ENCODE measurements around the gene TSR3. TPM values are rescaled to one million over a fixed set of nuclear protein-coding genes. Genes with fewer than 3 reads are reported as not detected.

TSR3 gene
- total and polyA plus RNA-seq, 2 of the 13 experiments (the other 11 are each of a cell fraction or from before 2014, with no cell fraction given): 24.2 to 51.0 TPM

DNA sequence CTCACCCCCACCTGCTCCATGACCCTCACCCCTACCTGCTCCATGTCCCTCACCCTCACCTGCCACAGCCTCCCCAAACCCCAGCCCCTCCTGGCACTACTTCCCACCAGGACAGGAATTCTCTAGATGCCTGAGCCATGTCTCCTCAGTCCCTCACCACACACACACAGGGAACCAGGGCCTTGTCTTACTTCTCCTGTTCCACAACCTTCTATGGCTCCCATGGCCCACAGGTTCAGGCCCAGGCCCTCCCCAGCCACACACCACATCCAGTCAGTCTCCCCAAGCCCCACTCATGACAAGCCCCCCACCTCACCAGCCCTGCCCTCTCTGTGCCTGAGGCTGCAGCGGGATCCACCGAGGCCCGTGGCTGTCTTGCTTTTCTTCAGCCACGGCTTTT is 45.3 kb downstream of the TSR3 start:
- Histone ChIP-seq H3K9ac (ENCODE audit: insufficient read depth, low read depth, low read length) (no peak overlapping the region), H3K27me3 (ENCODE audit: control insufficient read depth in 1 of 2, insufficient read depth in 2 of 2, low read length in 2 of 2) (no peaks in the 10 kb centered on the region; a peak in 1 of 5 replicates), H3K9me3 (ENCODE audit: low read length) (no peaks in the 10 kb centered on the region), H3K27ac (ENCODE audit: extremely low read length, insufficient read depth, low read length) (no peak overlapping the region), H3K4me3 (replicated peaks in 1 of 3; ENCODE audit: insufficient read depth in 1 of 3, low read depth in 2 of 3, low read length in 3 of 3) (no peak overlapping the region), H3K79me2 (ENCODE audit: insufficient read depth, low read length) (peaks cover 15% of the 10 kb centered on the region), H3K36me3 (replicated peaks in 1 of 2; ENCODE audit: control insufficient read depth in 1 of 2, insufficient read depth in 2 of 2, low read length in 2 of 2) (no peaks in the 10 kb centered on the region), H3K4me2 (ENCODE audit: low read depth, low read length) (no peak overlapping the region), H4K20me1 (ENCODE audit: insufficient read depth, low read length) (peaks cover 14% of the 10 kb centered on the region), H2AFZ (ENCODE audit: low read length) (no peak overlapping the region), H3K4me1 (ENCODE audit: insufficient read depth, low read length) (peaks cover 54% of the 10 kb centered on the region)
- CTCF ChIA-PET (ENCODE audit: low intra/inter-chr PET ratio, low total read pairs): no interaction called here
- in situ Hi-C loops (cut with HindIII; ENCODE audit: extremely low pct_ligation_motif_present, low pct_unique_long_range_greater_than_20kb): no loop called here
- POLR2A ChIA-PET: interaction anchor here (0.6 to 1.6 kb wide), 2 partner anchors 15 to 635 kb away, joined by 3 read pairs; no protein-coding TSS in a partner anchor
- 35% methylated on average over 4 of the region's 4 CpGs for WGBS (ENCODE audit: low lambda C conversion rate)
- intact Hi-C loops (cut with micrococcal nuclease; ENCODE audit: unreplicated experiment): no loop called here
- TF ChIP-seq CHD4 (IDR thresholded peaks at IDR 0.05; ENCODE audit: borderline replicate concordance, low read length) (no peak), FIP1L1 (IDR thresholded peaks at IDR 0.05; ENCODE audit: borderline replicate concordance, insufficient read depth, low read depth, low read length) (no peak), FOSL2 (CRISPR knock-in tag; IDR thresholded peaks at IDR 0.05) (no peak), MBD4 (IDR thresholded peaks at IDR 0.05; ENCODE audit: borderline replicate concordance, low read length) (no peak), ZNF703 (CRISPR knock-in tag; IDR thresholded peaks at IDR 0.05; ENCODE audit: borderline replicate concordance) (no peak), TGIF2 (CRISPR knock-in tag; IDR thresholded peaks at IDR 0.05) (no peak), MZF1 (CRISPR knock-in tag; IDR thresholded peaks at IDR 0.05; ENCODE audit: borderline replicate concordance) (no peak), ZIK1 (CRISPR knock-in tag; IDR thresholded peaks at IDR 0.05; ENCODE audit: borderline replicate concordance, low read depth) (no peak), ZNF75D (CRISPR knock-in tag; IDR thresholded peaks at IDR 0.05; ENCODE audit: borderline replicate concordance) (no peak), CENPT (CRISPR knock-in tag; IDR thresholded peaks at IDR 0.05; ENCODE audit: low read depth) (no peak), ZSCAN29 (CRISPR knock-in tag; conservative IDR thresholded peaks at IDR 0.05) (no peak)
- TF ChIP-seq, protein P1, sequence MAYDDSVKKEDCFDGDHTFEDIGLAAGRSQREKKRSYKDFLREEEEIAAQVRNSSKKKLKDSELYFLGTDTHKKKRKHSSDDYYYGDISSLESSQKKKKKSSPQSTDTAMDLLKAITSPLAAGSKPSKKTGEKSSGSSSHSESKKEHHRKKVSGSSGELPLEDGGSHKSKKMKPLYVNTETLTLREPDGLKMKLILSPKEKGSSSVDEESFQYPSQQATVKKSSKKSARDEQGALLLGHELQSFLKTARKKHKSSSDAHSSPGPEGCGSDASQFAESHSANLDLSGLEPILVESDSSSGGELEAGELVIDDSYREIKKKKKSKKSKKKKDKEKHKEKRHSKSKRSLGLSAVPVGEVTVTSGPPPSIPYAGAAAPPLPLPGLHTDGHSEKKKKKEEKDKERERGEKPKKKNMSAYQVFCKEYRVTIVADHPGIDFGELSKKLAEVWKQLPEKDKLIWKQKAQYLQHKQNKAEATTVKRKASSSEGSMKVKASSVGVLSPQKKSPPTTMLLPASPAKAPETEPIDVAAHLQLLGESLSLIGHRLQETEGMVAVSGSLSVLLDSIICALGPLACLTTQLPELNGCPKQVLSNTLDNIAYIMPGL (CRISPR knock-in tag; IDR thresholded peaks at IDR 0.05; ENCODE audit: borderline replicate concordance in 1 of 2, low read depth in 1 of 2): no peak
- TF ChIP-seq, protein P2, sequence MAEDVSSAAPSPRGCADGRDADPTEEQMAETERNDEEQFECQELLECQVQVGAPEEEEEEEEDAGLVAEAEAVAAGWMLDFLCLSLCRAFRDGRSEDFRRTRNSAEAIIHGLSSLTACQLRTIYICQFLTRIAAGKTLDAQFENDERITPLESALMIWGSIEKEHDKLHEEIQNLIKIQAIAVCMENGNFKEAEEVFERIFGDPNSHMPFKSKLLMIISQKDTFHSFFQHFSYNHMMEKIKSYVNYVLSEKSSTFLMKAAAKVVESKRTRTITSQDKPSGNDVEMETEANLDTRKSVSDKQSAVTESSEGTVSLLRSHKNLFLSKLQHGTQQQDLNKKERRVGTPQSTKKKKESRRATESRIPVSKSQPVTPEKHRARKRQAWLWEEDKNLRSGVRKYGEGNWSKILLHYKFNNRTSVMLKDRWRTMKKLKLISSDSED (CRISPR knock-in tag; IDR thresholded peaks at IDR 0.05): no peak
- TF ChIP-seq, protein P3, sequence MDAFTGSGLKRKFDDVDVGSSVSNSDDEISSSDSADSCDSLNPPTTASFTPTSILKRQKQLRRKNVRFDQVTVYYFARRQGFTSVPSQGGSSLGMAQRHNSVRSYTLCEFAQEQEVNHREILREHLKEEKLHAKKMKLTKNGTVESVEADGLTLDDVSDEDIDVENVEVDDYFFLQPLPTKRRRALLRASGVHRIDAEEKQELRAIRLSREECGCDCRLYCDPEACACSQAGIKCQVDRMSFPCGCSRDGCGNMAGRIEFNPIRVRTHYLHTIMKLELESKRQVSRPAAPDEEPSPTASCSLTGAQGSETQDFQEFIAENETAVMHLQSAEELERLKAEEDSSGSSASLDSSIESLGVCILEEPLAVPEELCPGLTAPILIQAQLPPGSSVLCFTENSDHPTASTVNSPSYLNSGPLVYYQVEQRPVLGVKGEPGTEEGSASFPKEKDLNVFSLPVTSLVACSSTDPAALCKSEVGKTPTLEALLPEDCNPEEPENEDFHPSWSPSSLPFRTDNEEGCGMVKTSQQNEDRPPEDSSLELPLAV (CRISPR knock-in tag; conservative IDR thresholded peaks at IDR 0.05; ENCODE audit: low read depth): no peak
- ATAC-seq: no peak
- no peak for FAIRE-seq
- BruUV-seq (replicated peaks): no TSS peak
- no peak for DNase-seq (ENCODE audit: low spot score)
